ENCODE measurements around the gene DGUOK. TPM values are rescaled to one million over a fixed set of nuclear protein-coding genes. Genes with fewer than 3 reads are reported as not detected.

DGUOK gene
- total RNA-seq = 39.7 and 40.8 TPM in 2 replicates

GRCh38 chr2:73926493-73927327 is at the start of gene DGUOK:
Gene DGUOK, plus strand, starts transcription at chr2:73926880. Its CDS starts 31 bp downstream, at chr2:73926911.

GRCh38 chr2:73892631-73893329 is 33.9 kb upstream of the DGUOK start, which contains the start of gene ACTG2:
Gene ACTG2, plus strand, starts transcription at chr2:73893008. Its CDS starts 8,304 bp downstream, at chr2:73901312.

GRCh38 chr2:73984203-73984921 is 57.7 kb downstream of the DGUOK start, which contains the start of gene TET3:
Gene TET3, plus strand, starts transcription at chr2:73984910. Its CDS starts 1,494 bp downstream, at chr2:73986404.

Other genes with a start within 250 kb of the DGUOK start
- gene TPRKB, start 189.5 kb upstream of the DGUOK start, total RNA-seq = 13.7 and 13.8 TPM in 2 replicates
- gene DUSP11, start 146.8 kb upstream of the DGUOK start, total RNA-seq = 30.2 and 30.9 TPM in 2 replicates
- gene C2orf78, start 142.7 kb upstream of the DGUOK start, total RNA-seq = not detected in 2 replicates
- 18.8 and 25.3 TPM in 2 replicates for gene STAMBP, start 97.9 kb upstream of the DGUOK start, total RNA-seq
- gene ACTG2, start 33.9 kb upstream of the DGUOK start, total RNA-seq = 0.44 and 1.3 TPM in 2 replicates
- gene TET3, start 58.0 kb downstream of the DGUOK start, total RNA-seq = 3.4 TPM in 2 replicates
- 15.1 and 34.5 TPM in 2 replicates for gene BOLA3, start 221.0 kb downstream of the DGUOK start, total RNA-seq